Trophoblast cell (in vitro differentiated cells and primary cell): ENCODE data around the gene LPGAT1.

Source experiments
- DNase-seq, 2 donors: peaks; one replicate each; pipeline ENCODE4 v3.0.0-alpha.2; 2016
- H2AFZ ChIP-seq: 2 replicates; pipeline ENCODE4 v1.6.1; 2013; ENCODE audit warnings: low read length, moderate library complexity, mild to moderate bottlenecking; ENCODE audit not compliant: insufficient read depth, poor library complexity
- H2AK5ac ChIP-seq: 2 replicates; pipeline ENCODE4 v1.6.1; 2013; ENCODE audit warnings: mild to moderate bottlenecking, low read length
- H2BK120ac ChIP-seq: 2 replicates; pipeline ENCODE4 v1.6.1; 2013; ENCODE audit warnings: low read length, mild to moderate bottlenecking, moderate library complexity; ENCODE audit not compliant: insufficient read depth, poor library complexity
- H2BK12ac ChIP-seq: 2 replicates; pipeline ENCODE4 v1.6.1; 2013; ENCODE audit warnings: mild to moderate bottlenecking, low read length, moderate library complexity
- H2BK5ac ChIP-seq: 2 replicates; pipeline ENCODE4 v1.6.1; 2013; ENCODE audit warnings: low read length, low read depth, moderate library complexity, mild to moderate bottlenecking; ENCODE audit not compliant: poor library complexity
- H3K14ac ChIP-seq: 2 replicates; pipeline ENCODE4 v1.6.1; 2013; ENCODE audit warnings: mild to moderate bottlenecking, low read length
- H3K18ac ChIP-seq: 2 replicates; pipeline ENCODE4 v1.6.1; 2013; ENCODE audit warnings: mild to moderate bottlenecking, low read length
- H3K23ac ChIP-seq: 2 replicates; pipeline ENCODE4 v1.6.1; 2013; ENCODE audit warnings: low read length
- H3K27ac ChIP-seq: 2 replicates; pipeline ENCODE4 v1.5.1; 2013; ENCODE audit warnings: low read depth, mild to moderate bottlenecking, inconsistent platforms, low read length, moderate library complexity
- H3K27me3 ChIP-seq: 2 replicates; pipeline ENCODE4 v1.6.1; 2013; ENCODE audit warnings: inconsistent platforms, mild to moderate bottlenecking, low read length, moderate library complexity; ENCODE audit not compliant: insufficient read depth
- H3K36me3 ChIP-seq, 2 experiments: 1 replicate in 1 of 2; 2 replicates in 1 of 2; pipeline ENCODE4 v1.6.1; 2013; ENCODE audit warnings: low read length in 2 of 2, mild to moderate bottlenecking in 2 of 2, moderate library complexity in 1 of 2; ENCODE audit not compliant: insufficient read depth in 2 of 2, control insufficient read depth in 1 of 2
- H3K4ac ChIP-seq: 2 replicates; pipeline ENCODE4 v1.6.1; 2013; ENCODE audit warnings: low read depth, mild to moderate bottlenecking, low read length, moderate library complexity
- H3K4me1 ChIP-seq, 2 experiments: 1 replicate in 1 of 2; 2 replicates in 1 of 2; pipeline ENCODE4 v1.6.1; 2013; ENCODE audit warnings: low read length in 2 of 2, mild to moderate bottlenecking in 2 of 2, moderate library complexity in 1 of 2; ENCODE audit not compliant: insufficient read depth in 2 of 2, control insufficient read depth in 1 of 2
- H3K4me2 ChIP-seq: 2 replicates; pipeline ENCODE4 v1.6.1; 2013; ENCODE audit warnings: inconsistent platforms, mild to moderate bottlenecking, low read length, moderate library complexity
- H3K4me3 ChIP-seq: 2 replicates; pipeline ENCODE4 v1.5.1; 2013; ENCODE audit warnings: mild to moderate bottlenecking, low read depth, low read length, inconsistent platforms
- H3K79me1 ChIP-seq: one replicate; pipeline ENCODE4 v1.6.1; 2013; ENCODE audit warnings: low read length
- H3K79me2 ChIP-seq: 2 replicates; pipeline ENCODE4 v1.6.1; 2013; ENCODE audit warnings: low read length, mild to moderate bottlenecking; ENCODE audit not compliant: control insufficient read depth, insufficient read depth, poor library complexity
- H3K9ac ChIP-seq: 2 replicates; pipeline ENCODE4 v1.6.1; 2013; ENCODE audit warnings: mild to moderate bottlenecking, low read length
- H3K9me3 ChIP-seq: 2 replicates; pipeline ENCODE4 v1.6.1; 2013; ENCODE audit warnings: low read depth, mild to moderate bottlenecking, control low read depth, inconsistent platforms, low read length; ENCODE audit not compliant: insufficient read depth
- H4K12ac ChIP-seq: 2 replicates; pipeline ENCODE4 v1.6.1; 2013; ENCODE audit warnings: low read depth, mild to moderate bottlenecking, low read length, moderate library complexity
- H4K8ac ChIP-seq: 2 replicates; pipeline ENCODE4 v1.6.1; 2013; ENCODE audit warnings: low read depth, mild to moderate bottlenecking, low read length, moderate library complexity
- H4K91ac ChIP-seq: one replicate; pipeline ENCODE4 v1.6.1; 2013; ENCODE audit warnings: low read depth, mild to moderate bottlenecking, low read length, moderate library complexity
- WGBS: extraction: QIAGEN DNeasy Blood & Tissue Kit; methylation state at CpG from one replicate; pipeline ENCODE4 v1.1.7; 2013; ENCODE audit warnings: missing lambda C conversion rate; ENCODE audit not compliant: insufficient read length, insufficient coverage; ENCODE audit errors: extremely low coverage; 5-methylcytosine and 5-hydroxymethylcytosine counted together

Gene LPGAT1

DNA sequence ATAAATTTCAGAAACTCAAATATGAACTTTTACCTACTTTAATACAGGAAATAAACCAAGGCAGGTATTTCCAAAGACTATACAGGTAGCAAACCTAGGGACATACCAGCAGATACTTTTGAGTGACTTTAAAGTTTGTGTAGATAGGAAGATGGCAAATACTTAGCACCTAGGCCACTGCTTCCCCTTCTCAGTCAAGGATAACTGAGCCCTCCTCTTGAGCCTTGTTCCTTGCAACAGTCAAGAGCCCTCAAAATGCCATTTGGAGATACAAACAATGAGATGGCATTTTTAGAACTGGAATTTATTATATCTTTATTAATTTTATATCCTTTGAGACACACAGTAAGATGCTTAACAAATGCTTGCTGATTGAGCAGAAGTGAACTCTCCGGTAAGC is 65.9 kb downstream of the LPGAT1 start:
- no peak overlapping the region for H3K18ac ChIP-seq
- H3K79me2 ChIP-seq: no peaks in the 10 kb centered on the region
- no peak overlapping the region for H2BK5ac ChIP-seq
- no peak overlapping the region for H3K9ac ChIP-seq
- no peak overlapping the region for H2BK12ac ChIP-seq
- no peak overlapping the region for H3K23ac ChIP-seq
- H3K27ac ChIP-seq: no peak overlapping the region
- no peak overlapping the region for H4K12ac ChIP-seq
- no peaks in the 10 kb centered on the region for H3K4me1 ChIP-seq
- no peaks in the 10 kb centered on the region for H3K36me3 ChIP-seq
- H3K79me1 ChIP-seq: no peaks in the 10 kb centered on the region
- H3K4me3 ChIP-seq: no peak overlapping the region
- H3K14ac ChIP-seq: no peak overlapping the region
- H2AK5ac ChIP-seq: no peak overlapping the region
- no peak overlapping the region for H2BK120ac ChIP-seq
- no peak overlapping the region for H2AFZ ChIP-seq
- H4K8ac ChIP-seq: no peak overlapping the region
- no peaks in the 10 kb centered on the region for H3K9me3 ChIP-seq
- H3K4ac ChIP-seq: no peak overlapping the region
- peak in 1 of 2 donors; percentile 10 for DNase-seq
- no peaks in the 10 kb centered on the region for H3K27me3 ChIP-seq
- no peak overlapping the region for H3K4me2 ChIP-seq
- WGBS: no CpG with 5 or more reads among the region's 1 CpG
- no peak overlapping the region for H4K91ac ChIP-seq

DNA sequence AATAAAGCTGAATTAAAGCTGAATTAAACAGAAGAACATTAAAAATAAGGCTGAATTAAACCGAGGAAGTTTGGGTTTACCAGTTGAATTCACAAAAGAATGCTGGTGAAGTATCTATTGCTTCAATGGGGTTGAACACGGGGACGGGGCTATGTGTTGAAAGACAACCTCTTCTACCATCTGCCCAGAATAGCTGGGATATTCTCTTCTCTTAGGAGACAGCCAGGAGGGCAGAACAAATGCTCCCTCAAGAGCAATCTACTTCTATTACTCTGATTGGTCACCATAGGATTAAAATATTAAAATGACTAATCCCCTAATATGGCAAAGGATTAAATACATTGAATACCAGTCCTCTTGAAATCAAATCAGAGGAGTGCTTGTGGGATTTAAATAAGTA is 68.4 kb downstream of the LPGAT1 start:
- no peak for DNase-seq
- H3K14ac ChIP-seq: no peak overlapping the region
- H3K79me2 ChIP-seq: no peaks in the 10 kb centered on the region
- H2BK12ac ChIP-seq: no peak overlapping the region
- no peak overlapping the region for H2AK5ac ChIP-seq
- H3K4me2 ChIP-seq: no peak overlapping the region
- no peak overlapping the region for H2BK120ac ChIP-seq
- no peaks in the 10 kb centered on the region for H3K36me3 ChIP-seq
- H3K27me3 ChIP-seq: no peaks in the 10 kb centered on the region
- H3K79me1 ChIP-seq: no peaks in the 10 kb centered on the region
- no peak overlapping the region for H3K27ac ChIP-seq
- WGBS: no CpG with 5 or more reads among the region's 3 CpGs
- H4K91ac ChIP-seq: no peak overlapping the region
- no peak overlapping the region for H3K18ac ChIP-seq
- H3K4me3 ChIP-seq: no peak overlapping the region
- H2AFZ ChIP-seq: no peak overlapping the region
- no peak overlapping the region for H3K23ac ChIP-seq
- no peak overlapping the region for H4K8ac ChIP-seq
- no peak overlapping the region for H4K12ac ChIP-seq
- no peaks in the 10 kb centered on the region for H3K9me3 ChIP-seq
- no peaks in the 10 kb centered on the region for H3K4me1 ChIP-seq
- no peak overlapping the region for H3K4ac ChIP-seq
- no peak overlapping the region for H2BK5ac ChIP-seq
- no peak overlapping the region for H3K9ac ChIP-seq

DNA sequence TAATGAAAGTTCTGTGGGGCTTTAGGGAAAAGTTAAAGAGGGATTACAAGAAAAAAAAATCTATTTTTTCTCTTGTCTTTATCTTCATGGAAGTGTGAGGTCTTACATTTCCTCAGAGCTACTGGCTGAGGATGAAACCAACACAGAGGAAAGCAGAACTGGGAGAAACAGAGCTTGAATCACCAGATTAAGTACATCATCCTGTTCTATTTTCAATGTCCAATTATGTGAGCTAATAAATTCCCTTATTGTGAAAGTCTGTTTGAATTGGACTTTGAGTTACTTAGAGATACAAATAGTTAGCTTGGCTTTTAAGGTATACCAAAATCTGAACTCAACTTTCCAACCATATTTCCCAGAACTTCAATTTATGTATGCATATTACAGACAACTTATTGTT is 69.2 kb downstream of the LPGAT1 start:
- Histone ChIP-seq H3K4me3 (no peak overlapping the region), H3K79me1 (no peaks in the 10 kb centered on the region)

DNA sequence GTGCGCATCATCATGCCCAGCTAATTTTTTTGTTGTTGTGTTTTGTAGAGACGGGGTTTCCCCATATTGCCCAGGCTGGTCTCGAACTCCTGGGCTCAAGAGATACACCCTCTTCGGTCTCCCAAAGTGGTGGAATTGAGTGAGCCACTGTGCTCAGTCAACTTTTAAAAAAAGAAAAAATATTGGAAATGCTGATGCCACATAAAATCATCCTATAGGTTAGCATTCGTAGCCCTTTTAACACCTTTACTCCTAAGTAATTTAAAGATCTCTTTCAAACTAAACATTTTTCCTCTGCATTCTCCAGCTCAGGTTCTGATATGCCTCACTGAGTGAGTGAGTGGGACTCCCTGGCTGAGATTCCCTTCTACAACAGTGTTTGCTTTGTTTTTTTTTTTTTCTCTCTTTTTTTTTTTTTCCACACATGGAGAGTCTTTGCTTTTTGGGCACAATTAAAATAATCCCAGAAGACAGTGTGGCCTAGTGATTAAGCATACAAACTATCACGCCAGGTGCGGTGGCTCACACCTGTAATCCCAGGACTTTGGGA is 74.0 kb downstream of the LPGAT1 start:
- Histone ChIP-seq H2BK5ac (no peak overlapping the region), H3K79me2 (no peaks in the 10 kb centered on the region), H3K4me3 (no peak overlapping the region), H3K23ac (no peak overlapping the region), H3K18ac (no peak overlapping the region), H3K4ac (no peak overlapping the region), H3K27me3 (no peaks in the 10 kb centered on the region), H4K8ac (no peak overlapping the region), H3K9me3 (no peaks in the 10 kb centered on the region), H2AK5ac (no peak overlapping the region), H2AFZ (no peak overlapping the region), H3K4me1 (no peaks in the 10 kb centered on the region), H3K27ac (no peak overlapping the region), H2BK120ac (no peak overlapping the region), H3K14ac (no peak overlapping the region), H3K79me1 (no peaks in the 10 kb centered on the region), H4K12ac (no peak overlapping the region), H2BK12ac (no peak overlapping the region), H3K36me3 (no peaks in the 10 kb centered on the region), H4K91ac (no peak overlapping the region), H3K4me2 (no peak overlapping the region), H3K9ac (no peak overlapping the region)
- DNase-seq: no peak
- no CpG with 5 or more reads among the region's 7 CpGs for WGBS

More for the DNA sequence above, 69.2 kb downstream of the LPGAT1 start:
- no peak overlapping the region for H4K12ac ChIP-seq
- no peak overlapping the region for H3K23ac ChIP-seq
- no peak overlapping the region for H3K9ac ChIP-seq
- H4K8ac ChIP-seq: no peak overlapping the region
- no peaks in the 10 kb centered on the region for H3K79me2 ChIP-seq
- H2AK5ac ChIP-seq: no peak overlapping the region
- no peak overlapping the region for H2BK120ac ChIP-seq
- H2BK5ac ChIP-seq: no peak overlapping the region
- H3K14ac ChIP-seq: no peak overlapping the region
- no peaks in the 10 kb centered on the region for H3K4me1 ChIP-seq
- H3K36me3 ChIP-seq: no peaks in the 10 kb centered on the region
- no peak for DNase-seq
- no peak overlapping the region for H4K91ac ChIP-seq
- H3K4ac ChIP-seq: no peak overlapping the region
- H2BK12ac ChIP-seq: no peak overlapping the region
- no peak overlapping the region for H2AFZ ChIP-seq
- no peak overlapping the region for H3K27ac ChIP-seq
- no peaks in the 10 kb centered on the region for H3K9me3 ChIP-seq
- no peak overlapping the region for H3K4me2 ChIP-seq
- no peak overlapping the region for H3K18ac ChIP-seq
- no peaks in the 10 kb centered on the region for H3K27me3 ChIP-seq
